Effector CD4-positive, alpha-beta T cell (primary cell): ENCODE measurements around the gene CGRRF1.

Source experiments
- DNase-seq: peaks from one replicate; pipeline ENCODE4 v3.0.0-alpha.2; 2020

The CGRRF1 gene

GRCh38 chr14:54489731-54490444 is 19.8 kb upstream of the CGRRF1 start:
- DNase-seq, result no peak

DNA sequence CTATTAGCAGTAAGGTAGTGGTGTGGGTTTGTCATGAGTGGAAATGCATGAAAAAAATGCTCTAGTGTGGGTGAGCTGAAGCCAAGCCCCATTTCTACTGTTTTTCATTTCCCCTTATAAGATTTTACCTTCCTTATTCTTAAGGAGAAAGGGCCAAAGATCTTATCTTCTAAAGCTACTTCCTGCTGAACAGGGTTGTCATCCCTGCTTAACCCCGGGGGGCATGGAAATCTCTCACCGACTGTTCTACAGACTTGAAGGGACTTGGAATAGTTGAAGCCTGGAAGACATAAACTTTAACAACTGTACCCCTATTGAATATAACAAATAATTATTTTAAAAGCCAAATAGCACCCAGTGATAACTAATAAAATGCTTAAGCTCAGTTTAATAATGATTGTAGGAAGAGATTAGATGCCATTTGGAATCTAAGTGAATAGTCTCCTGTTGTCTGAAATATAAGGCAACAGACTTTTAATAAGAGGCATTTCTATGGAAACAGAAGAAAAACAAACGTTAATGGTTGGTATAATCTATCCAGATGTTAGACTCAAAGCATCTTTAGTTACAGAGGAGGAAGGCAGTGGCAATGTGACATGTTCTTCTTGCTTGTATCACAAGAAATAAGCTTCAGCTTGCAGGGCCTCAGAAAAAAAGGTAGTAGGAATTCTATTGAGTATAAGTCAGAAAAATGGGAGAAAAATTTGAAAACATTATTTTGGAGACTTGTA is 19.1 kb upstream of the CGRRF1 start:
- no peak for DNase-seq

- DNase-seq, result no peak
These were observed 16.4 kb upstream of the CGRRF1 start for GRCh38 chr14:54493293-54493692.

DNA sequence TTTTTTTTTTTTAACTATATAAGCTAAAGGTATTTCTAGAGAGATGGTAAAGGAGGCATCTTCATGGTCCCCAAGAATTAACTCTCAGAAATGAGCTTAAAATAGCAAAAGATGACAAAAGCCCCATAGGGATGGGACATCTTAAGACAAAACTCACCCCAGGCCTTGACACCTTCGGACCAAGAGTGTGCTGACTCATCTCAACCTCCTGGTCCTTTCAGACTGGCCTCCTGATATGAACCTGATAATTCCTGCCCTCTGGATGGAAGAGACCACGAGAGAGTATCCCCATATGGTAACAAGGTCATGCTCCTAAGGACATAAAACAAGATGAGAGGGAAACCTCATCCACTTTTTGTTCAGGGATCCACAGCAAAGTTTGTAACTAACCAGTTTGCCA is 12.5 kb upstream of the CGRRF1 start:
- no peak for DNase-seq

DNA sequence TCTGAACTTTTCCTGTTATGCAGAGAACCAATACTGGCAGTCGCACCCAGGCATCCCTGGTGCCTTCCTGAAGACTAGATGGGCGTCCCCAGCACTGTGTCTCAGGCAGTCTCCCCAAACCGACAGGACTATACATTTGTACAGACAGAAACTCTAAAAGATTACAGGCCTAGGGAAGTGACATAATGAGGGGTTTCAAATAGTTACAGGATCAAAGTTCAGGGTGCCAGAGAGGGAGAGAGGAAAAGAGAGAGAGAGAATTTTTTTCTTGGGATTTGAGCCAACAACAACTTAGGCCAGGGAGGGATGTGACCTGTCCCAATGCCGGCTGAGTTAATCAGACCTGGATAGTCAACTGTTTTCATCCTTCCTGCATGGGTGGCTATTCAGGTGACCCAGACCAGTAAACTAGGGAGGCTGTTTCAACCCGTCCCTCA is 11.6 kb upstream of the CGRRF1 start:
- no peak for DNase-seq

- no peak for DNase-seq
These were observed 11.1 kb upstream of the CGRRF1 start for GRCh38 chr14:54498579-54498978.

DNA sequence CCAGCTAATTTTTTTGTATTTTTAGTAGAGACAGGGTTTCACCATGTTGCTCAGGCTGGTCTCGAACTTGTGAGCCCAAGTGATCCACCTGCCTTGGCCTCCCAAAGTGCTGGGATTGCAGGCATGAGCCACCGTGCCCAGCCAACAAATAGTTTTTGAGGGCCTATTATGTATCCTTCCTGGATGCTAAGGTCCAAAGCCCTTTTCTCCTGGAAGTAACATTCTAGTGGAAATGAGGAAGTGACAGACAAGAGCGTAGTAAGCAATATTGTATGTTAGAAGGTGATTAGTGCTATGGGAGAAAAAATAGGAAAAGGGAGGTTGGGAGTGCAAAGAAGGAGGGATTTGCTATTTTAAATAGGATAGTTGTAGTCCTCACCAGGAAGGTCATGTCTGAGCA is 9.0 kb upstream of the CGRRF1 start:
- no peak for DNase-seq

- DNase-seq, result no peak
These were observed 8.2 kb upstream of the CGRRF1 start for GRCh38 chr14:54501480-54501879.

- no peak for DNase-seq
These were observed 7.1 kb upstream of the CGRRF1 start for GRCh38 chr14:54502602-54503001.

DNA sequence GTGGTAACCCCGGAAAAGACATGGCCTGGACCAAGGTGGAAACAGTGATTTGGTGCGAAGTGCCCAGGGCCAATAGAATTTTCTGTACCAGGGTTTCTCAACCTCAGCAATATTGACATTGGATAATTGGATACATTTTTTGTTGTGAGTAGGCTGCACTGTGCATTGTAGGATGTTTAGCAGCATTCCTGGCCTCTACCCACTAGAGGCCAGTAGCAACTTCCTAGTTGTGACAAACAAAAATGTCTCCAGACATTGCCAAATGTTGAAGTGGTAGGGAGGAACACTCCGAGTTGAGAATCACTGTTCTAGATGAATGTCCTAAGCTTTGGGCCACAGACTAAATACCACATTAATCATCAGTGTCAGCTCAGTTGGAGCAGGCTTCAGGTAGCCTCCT is 6.2 kb upstream of the CGRRF1 start:
- DNase-seq, result no peak

GRCh38 chr14:54512393-54512792 is 2.7 kb downstream of the CGRRF1 start:
- DNase-seq, result no peak

DNA sequence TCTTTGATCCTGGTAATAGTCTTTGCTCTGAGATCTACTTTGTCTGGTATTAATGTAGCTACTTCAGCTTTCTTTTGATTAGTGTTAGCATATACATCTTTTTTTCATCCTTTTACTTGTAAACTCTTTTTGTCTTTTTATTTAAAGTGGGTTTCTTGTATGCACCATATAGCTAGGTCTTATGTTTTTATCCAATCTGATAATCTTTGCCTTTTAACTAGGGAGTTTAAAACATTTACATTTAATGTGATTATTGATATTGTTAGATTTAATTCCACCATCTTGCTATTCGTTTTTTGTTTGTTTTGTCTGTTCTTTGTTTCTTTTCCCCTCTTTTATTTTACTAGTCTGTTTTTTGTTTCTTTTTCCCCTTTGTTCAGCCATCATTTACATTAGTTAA is 6.0 kb downstream of the CGRRF1 start:
- DNase-seq, result no peak

DNA sequence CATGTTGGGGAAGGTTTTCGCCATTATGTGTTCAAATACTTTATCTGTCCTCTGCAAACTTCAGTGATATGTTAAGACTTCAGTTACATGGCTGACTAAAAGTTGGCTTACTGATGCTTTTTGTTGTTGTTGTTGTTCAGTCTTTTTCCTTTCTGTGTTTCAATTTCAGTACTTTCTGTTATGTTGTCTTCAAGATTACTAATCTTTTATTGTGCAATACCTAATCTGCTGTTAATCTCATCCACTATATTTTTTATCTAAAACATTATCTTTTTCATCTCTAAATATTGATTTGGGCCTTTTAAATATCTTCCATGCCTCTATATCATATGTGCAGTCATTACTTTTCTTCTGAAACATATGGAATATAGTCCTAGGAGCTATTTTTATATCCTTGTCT is 7.0 kb downstream of the CGRRF1 start:
- no peak for DNase-seq

DNA sequence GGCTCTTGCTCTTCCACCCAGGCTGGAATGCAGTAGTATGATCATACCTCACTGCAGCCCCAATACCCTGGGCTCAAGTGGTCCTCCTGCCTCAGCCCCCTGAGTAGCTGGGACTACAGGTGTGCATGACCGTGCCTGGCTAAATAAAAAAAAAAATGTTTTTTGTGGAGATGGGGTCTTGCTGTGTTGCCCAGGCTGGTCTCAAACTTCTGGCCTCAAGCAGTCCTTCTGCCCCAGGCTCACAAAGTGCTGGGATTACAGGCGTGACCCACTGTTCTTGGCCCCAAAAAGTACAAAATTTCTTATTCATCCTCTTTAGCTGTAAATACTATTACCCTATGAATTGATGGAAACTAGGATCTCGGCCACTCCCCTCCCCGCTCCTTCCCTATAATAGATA is 14.7 kb downstream of the CGRRF1 start:
- DNase-seq, result no peak

DNA sequence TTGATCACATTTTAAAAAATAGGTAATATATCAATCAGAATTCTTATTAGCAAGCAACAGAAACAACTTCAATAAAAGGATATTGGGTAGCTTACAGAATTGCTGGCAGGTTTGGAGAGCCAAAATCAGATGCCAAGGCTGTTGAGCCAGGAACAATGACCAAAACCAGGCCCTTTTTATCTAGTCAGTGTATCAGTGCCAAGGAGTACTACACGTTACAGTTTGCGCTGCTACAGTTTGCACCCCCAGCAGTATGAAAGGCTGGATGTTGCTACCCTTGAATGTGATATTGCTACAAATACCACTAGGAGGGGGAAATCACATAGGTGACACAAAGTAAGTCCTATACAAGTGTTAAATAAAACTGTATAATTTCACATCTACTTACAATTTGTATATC is 19.3 kb downstream of the CGRRF1 start:
- no peak for DNase-seq

DNA sequence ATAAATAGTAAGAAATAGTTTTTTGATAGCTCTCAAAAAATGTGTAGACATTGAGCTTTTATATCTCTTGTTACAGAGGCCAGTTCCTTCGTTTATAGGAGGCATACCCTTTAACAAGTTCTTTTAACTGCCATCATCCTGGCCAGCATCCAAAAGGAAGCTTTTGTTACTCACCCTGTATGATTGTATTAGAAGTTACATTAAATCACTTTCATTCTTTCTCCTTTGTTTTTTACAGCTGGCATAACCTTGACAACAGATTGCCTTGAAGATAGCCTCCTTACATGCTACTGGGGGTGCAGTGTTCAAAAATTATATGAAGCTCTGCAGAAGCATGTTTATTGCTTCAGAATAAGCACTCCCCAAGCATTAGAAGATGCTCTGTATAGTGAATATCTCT is 20.1 kb downstream of the CGRRF1 start:
- no peak for DNase-seq

GRCh38 chr14:54532111-54533012 is 22.7 kb downstream of the CGRRF1 start:
- no peak for DNase-seq

- no peak for DNase-seq
These were observed 23.4 kb downstream of the CGRRF1 start for GRCh38 chr14:54533100-54533499.

DNA sequence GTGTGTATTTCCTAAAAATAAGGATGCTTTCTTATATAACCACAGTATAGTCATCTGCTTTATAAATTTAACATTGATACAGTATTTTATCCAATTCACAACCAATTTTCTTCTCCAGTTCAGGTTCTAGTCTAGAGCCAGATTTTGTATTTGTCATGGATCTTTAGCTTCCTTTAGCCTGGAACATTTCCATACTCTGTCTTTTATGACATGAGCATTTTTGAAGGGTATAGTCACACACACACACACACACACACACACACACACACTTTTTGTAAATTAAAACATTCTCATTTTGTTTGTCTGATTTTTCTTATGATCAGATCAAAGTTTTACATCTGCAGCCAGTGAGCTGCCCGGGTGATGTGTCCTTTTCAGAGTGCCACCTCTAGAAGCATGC is 25.4 kb downstream of the CGRRF1 start:
- DNase-seq, result no peak

DNA sequence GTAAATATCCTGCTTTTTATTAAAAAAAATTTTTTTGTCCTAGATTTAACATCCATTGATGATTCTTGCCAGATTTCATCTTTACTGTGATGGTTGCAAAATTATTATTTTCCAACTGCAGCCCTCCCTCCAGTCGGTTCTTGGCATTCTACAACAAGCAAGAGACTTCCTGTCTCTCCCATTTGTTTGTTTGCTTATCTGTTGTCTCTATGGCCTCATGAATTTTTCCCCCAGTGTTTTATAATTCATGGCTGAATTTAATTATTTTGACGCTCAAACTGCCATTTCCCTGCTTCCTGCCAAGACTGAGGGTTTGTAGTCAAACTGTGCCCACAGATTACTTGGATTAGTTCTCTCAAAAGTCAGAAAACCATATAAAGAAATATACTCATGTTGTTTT is 25.9 kb downstream of the CGRRF1 start:
- no peak for DNase-seq

GRCh38 chr14:54537651-54538050 is 27.9 kb downstream of the CGRRF1 start:
- DNase-seq, result no peak

- DNase-seq, result no peak
These were observed 28.3 kb downstream of the CGRRF1 start for GRCh38 chr14:54538055-54538454.

DNA sequence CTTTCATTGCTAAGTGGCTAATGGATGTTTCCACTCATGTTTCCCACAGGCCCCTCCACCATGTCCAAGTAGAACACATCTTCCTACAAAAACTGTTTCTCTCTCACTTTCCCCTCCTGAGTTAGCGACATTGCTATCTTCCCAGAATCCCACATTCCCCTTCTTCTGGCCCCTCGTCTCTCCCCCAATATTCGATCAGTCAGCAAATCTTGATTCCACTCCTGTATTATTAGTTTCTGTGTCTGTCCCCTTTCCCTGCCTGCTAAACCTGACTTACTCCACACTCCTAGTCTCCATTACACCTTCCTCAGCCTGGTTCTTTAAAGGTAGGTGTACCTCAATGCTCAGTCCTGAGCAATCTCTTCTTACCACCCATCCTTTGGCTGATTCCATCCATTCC is 37.9 kb downstream of the CGRRF1 start:
- DNase-seq, result no peak

DNA sequence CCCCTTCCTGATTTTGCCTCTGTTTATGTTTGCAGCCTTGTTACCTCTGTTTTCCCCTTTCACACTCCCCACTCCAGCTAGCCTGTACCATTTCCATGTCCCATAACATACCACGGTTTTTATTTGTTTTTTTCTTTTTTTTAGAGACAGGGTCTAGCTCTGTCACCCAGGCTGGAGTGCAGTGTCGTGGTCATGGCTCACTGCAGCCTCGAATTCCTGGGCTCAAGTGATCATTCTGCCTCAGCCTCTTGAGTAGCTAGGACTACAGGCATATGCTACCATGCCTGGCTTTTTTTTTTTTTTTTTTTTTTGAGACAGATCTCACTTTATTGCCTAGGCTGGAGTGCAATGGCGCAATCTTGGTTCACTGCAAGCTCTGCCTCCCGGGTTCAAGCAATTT is 38.8 kb downstream of the CGRRF1 start:
- DNase-seq, result no peak
